DLD1 (cell line): ENCODE data around the gene HSPB2.

Source experiments
- in situ Hi-C: cut with HindIII; loops from 2 replicates; pipeline ENCODE4 v1.10.0; 2017; ENCODE audit warnings: low sequenced_read_pairs

The HSPB2 gene

DNA sequence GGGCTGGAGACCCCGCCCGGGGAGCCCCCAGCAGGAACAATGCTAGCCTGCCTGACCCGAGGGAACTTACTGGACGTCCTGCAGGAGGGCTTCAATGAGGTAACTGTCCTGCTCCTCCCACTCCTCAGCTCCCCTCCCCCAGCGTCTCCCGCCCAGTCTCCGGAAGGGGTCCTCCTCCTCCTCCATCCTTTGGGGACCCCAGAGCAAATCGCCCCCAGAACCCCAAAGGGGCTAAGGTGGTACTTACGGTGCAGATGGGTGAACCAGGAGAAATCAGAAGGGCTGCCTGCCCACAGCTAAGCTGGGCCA, 24.9 kb downstream of the HSPB2 start:
- in situ Hi-C loops: no loop called here

DNA sequence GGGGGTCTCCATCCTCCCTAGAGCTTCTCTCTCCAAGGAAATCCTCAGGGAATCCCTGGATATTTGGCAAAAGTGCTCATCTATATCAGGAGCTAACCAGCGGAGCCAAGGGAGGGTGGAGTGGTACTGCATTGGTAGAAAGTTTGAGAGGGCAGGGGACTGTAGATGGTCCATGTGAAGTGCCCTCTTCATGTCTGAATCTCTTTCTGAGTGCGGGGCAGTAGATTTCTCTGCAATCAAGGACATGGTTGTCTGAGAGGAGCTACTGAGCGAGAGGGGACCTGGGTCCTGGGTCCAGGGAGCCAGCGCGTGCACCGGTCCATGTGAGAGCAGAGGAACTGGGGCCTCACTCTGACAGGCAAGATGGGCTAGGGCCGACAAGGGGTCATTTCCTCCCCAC, 25.3 kb downstream of the HSPB2 start:
- in situ Hi-C loops: no loop called here

DNA sequence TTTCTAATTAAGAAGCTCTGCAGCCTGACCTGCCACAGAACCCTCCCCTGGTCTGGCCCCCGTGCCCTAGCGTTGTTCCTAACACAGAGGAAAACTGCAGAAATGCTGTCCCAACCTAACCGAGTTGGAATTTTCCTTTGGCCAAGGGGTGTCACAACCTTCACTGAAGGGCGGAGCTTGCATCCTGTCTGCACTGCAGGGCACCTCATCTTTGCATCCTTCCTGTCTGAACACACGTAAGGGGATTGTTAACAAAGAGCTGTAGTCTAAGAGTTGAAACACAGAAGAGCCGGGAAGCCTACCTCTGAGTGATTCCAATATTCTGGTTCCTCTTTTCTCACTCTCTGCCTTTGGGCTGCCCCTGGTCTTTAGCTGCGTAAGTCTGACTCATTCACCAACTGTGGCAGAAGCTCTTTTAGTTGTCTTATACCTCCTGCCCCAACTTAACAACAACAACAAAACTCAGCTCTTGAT, 26.2 kb downstream of the HSPB2 start:
- in situ Hi-C loops: no loop called here

DNA sequence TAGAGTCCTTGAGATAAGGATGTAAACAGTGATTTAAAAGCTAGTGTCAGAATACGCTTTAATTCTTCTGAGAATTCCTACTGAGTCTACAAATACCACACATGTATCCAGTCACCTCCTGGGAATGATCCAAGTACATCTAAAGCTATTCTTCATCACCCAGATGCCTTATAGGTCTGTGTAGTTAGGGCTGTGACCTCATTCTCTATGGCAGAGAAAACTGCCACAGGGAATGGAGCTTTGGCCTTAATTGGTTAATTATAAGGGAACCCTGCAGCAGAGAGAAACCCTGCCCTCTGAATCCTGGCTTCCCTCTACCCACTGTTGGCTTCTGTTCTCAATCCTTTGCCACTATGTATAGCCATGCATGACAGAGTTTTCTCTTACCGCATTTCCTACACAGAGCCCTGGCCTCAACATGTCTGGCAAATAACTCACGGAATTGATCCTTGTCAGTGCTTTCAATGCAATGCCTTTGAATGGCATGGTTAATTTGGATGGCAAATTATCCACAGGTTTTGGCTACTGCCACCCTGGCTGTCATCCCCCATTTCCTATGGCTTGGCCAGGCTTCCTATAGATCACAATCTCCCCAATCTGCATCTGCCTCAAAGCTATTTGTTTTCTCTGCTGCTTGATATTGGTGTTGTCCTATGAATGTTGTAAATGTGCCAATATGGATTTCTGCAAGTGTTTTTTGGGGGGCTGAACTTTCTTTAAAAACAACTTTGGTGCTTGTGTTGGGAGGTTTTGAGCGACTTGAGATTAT, 27.5 kb downstream of the HSPB2 start:
- in situ Hi-C loops: no loop called here

DNA sequence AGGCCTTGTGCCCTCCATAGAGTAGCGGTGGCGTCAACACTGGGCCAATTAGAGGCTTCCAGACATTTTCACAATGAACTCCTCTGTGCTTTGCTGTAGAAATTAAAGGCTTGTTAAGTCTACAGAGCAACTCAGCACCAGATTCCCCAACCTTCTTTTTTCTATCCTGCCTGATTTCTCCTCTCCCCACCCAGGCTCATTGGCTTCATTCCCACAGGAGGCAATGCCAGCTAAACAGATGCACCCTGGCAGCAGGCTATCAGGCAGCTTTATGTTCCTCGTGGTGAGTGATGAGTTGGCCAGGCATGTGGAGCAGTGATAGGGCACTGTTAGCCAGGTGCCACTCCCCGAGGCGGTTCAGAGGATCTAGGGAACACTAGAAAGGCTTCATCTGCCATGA, 29.4 kb downstream of the HSPB2 start:
- in situ Hi-C loops: no loop called here

DNA sequence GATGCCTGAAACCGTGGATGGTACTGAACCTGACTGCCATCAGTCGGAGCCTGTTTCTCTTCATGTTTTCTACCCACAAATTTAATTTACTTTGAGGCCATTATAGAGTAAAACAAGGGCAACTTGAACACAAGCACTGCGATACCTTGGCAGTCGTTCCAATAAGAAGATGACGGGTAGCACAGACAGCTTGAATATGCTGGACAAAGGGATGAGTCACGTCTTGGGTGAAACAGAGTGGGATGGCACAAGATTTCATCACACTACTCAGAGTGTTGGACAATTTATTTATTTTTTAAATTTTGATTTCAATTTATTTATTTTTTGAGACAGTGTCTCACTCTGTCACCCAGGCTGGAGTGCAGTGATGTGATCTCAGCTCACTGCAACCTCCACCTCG, 30.3 kb downstream of the HSPB2 start:
- in situ Hi-C loops: no loop called here

DNA sequence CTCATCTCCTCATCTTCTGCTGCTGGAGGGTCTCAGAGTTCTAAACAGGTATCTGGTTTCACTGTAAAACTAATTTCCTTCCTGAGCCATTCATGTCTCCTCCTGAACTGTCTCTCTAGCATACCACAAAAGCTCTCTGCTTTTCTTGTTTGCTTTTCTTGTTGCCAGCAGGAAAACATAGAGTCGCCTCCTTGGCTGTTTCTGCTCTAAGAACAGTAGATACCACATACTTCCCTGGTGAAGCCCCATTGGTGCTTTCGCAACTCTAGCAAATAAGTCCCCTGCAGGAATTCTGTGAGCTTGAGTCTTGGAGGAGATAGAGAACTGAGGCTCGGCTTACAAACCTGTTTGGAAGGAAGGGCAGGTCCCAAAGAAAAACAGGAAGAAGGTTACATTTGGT, 31.6 kb downstream of the HSPB2 start:
- in situ Hi-C loops: no loop called here

DNA sequence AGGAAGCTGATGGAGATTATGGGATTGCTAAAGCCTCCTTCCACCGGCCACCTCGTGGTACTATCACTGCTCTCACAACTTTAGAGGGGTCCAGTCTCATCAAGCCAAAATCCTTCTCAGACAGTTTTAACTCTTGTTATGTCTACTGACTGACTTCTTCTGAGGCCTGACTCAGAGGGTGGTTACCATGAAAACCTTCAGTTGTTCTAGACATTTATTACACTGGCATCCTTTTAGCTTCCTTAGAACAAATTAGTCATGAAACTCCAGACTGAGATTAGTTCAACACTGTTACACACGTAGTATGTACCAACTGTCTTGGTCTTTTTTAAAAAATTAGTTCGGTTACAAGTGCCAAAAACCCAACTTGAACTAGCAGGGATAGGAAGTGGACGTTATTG, 32.1 kb downstream of the HSPB2 start:
- in situ Hi-C loops: no loop called here

DNA sequence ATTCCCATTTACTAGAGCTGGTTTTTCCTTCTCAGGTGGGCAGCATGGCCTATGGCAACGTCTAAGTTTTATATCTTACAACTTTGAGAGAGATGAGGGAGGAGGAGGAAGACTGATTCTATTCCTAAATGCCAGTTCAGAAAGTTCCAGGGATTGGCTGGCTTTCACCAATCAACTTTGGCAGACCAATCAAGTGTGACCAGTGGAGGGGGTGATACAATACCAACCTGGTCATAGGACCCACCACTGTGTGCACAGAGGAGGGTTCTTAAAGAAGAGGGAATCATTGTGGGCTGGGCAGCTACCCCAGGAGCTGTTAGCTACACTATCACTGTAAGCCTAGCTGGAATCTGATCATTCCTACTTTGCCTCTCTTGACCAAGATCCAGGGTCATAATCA, 32.7 kb downstream of the HSPB2 start:
- in situ Hi-C loops: no loop called here

DNA sequence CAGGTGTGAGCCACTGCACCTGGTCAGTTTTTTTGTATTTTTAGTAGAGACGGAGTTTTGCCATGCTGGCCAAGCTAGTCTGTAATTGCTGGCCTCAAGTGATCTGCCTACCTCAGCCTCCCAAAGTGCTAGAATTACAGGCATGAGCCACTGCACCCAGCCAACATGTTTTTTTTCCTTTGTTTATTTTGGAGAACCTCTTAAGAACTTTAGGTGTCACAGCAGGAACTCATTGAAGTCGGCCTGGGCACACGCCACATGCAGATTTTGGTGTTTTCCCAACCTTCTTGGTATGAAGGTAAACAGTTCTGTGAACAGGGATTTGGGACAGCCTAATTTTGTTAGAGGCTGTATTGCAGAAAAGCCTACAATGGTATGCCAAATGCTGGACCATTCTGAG, 34.0 kb downstream of the HSPB2 start:
- in situ Hi-C loops: no loop called here

DNA sequence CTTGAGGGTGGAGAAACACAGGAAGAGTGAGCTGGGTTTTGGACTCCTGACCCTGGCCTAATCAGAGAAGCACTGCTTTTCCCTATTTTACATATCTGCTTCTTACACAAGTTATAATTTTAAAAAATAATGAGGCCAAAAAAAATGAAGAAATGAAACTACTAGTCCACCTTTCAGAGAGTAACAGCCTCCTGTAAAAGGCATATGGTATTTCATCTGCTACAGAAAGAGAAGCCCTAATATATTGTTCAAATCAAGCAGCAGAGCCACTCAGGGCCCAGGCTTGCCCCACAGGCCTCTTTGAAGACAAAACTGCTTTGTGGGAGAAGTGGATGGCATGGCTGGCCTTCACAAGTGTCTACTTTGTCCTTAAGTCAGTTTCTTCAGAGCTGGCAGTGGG, 34.6 kb downstream of the HSPB2 start:
- in situ Hi-C loops: no loop called here

DNA sequence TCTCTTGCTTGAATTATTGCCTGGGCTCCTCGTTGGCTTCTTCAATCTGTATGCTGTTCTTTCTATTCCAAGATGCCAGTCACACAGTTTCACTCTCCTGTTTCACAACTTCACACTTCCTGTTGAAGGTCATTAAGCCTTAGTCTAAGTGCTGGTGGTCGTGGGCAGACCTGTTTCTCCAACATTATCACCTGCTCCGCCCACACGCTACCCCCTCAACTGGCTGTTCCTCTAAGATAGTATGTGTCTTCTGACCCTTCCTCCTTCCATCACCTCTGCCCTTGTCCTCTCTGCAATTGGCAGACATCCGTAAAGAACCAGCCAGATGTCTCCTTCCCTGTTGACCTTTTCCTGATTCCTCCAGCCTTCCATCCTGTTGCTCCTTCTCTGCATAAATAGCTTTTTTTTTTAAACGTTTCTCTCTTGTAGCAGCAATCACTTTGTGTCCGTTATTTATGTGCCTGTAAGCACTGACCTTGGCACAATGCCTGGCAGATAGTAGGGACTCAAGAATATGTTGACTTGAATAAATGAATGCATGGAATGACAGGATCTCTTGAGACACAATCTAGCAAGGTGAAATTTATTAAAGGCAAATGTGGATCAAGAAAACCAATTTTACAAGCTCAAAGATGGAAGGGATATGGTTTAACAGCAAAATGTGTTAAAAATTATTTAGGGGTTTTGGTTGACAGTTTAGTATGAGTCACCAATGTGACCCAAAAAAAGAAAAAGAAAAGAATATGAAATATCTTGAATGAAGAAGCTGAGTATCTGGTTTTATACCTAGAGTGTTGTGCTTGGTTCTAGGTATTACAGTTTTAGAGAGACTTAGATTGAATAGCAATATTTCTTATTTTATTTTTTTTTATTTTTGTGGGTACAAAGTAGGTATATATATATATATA, 37.2 kb downstream of the HSPB2 start:
- in situ Hi-C loops: no loop called here

DNA sequence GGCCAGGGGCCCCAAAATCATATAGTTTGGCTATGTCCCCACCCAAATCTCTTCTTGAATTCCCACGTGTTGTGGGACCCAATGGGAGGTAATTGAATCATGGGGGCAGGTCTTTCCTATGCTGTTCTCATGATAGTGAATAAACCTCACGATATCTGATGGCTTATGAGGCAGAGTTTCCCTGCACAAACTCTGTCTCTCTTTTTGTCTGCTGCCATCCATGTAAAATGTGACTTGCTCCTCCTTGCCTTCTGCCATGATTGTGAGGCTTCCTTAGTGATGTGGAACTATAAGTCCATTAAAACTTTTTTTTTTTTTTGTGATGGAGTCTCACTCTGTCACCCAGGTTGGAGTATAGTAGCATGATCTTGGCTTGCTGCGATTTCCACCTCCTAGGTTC, 39.0 kb downstream of the HSPB2 start:
- in situ Hi-C loops: no loop called here

DNA sequence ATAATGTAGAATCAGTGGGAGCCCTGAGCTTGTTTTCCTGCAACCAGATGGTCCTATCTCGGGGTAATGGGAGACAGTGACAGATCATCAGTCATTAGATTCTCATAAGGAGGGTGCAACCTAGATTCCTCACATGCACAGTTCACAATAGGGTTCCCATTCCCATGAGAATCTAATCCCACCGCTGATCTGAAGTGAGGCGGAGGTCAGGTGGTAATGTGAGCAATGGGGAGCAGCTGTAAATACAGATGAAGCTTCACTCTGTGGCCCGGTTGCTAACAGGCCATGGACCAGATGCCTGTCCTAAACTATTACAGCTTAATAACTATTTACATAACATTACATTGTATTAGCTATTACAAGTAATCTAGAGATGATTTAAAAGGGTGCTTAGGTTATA, 41.6 kb downstream of the HSPB2 start:
- in situ Hi-C loops: no loop called here

DNA sequence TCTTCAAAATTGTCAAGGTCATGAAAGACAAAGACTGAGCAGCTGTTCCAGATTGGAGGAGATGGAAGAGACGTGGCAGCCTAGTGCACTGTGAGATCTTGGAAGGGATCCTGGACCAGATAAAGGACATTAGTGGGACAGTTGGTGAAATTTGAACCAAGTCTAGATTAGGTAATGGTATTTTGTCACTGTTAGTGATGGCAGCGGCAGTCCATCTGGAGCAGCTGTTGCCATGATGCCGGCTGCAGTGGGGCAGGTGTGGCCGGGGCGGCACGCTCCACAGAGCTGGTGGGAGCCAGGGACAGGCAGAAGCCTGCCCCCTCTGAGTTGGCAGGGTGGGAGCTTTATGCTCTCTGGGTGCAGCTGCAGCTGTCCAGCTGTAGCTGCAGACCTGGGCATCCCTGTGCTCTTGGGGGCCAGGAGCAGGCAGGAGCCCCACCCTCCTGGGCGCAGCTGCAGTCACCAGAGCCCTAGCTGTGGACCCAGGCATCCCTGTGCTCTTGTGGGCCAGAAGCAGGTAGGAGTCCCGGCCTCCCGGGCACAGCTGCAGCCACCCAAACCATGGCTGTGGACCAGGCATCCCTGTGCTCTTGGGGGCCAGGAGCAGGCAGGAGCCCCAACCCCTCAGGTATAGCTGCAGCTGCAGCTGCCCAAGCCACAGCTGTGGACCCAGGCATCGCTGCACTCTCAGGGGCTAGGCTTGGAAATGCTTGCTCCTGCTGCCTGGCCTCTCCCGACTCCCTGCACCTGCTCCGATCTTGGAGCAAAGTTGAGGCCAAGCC, 45.3 kb downstream of the HSPB2 start:
- in situ Hi-C loops: no loop called here

DNA sequence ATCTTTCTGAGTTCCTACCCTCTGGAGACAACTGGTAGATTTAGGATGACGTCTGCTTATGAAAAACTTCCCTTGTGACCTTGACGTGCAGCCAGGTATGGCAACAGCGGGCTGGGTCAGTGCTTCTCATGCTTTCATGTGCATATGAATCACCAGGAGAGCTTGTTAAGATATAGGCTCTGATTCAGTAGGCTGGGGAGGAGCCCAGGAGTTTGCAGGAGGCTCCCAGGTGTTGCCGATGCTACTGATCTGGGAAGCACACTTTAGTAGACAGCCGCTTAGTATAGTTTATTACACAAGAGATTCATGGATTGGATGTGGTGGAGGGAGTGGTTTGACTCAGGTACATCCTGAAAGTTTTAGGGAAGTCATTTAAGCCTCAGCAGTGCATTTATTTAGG, 48.4 kb downstream of the HSPB2 start:
- in situ Hi-C loops: loop anchor here (5.0 kb wide), 1 partner anchor 61 kb away; no protein-coding TSS in a partner anchor

DNA sequence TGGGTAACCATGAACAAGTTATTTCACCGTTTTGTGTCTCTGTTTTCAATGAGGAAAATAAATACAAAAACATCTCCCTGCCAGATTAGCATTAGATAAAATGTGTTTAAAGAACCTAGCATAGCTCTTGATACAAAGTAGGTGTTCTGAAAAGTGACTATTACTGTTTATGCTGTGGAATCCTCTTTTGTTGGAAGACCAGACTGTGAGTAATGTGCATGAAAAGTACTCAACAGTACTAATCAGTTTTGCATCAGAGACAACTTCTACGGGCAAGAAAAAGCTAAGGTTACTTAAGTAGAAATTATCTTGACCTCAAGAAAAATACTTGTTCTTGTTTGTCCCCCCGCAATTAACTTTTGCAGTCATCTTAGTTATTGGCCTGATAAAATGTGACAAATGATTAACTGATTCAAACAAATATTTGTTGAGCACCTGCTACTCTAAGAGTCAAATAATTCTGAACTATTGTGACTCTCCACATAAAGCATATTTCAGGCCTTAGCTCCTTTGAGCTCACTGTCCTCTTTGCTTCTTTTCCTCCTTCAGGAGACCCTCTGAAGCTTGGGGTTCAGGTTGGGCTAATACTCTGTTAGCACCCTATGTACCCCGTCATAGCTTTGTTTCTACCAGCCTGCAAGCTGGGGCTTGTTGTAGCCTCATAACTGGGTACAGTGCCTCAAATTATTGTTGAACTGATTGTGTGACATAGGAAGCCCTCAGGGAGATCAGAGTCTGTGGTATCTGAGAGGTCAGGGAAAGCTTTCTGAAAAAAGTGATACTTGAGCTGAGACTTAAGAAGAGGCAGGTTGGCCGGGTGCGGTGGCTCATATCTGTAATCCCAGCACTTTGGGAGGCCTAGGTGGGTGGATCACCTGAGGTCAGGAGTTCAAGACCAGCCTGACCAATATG, 49.1 kb downstream of the HSPB2 start:
- in situ Hi-C loops: loop anchor here (5.0 kb wide), 1 partner anchor 61 kb away; no protein-coding TSS in a partner anchor
